Activated T-helper 9 cell treated with anti-CD3 and anti-CD28 coated beads, Interleukin-2, amount 50 U/mL, for 16 hours (primary cell): ENCODE data around the gene RFTN1.

Experiments used
- DNase-seq: peaks from one replicate; pipeline ENCODE4 v3.0.0-alpha.2; 2020; ENCODE audit warnings: low read depth

RFTN1 gene, protein sequence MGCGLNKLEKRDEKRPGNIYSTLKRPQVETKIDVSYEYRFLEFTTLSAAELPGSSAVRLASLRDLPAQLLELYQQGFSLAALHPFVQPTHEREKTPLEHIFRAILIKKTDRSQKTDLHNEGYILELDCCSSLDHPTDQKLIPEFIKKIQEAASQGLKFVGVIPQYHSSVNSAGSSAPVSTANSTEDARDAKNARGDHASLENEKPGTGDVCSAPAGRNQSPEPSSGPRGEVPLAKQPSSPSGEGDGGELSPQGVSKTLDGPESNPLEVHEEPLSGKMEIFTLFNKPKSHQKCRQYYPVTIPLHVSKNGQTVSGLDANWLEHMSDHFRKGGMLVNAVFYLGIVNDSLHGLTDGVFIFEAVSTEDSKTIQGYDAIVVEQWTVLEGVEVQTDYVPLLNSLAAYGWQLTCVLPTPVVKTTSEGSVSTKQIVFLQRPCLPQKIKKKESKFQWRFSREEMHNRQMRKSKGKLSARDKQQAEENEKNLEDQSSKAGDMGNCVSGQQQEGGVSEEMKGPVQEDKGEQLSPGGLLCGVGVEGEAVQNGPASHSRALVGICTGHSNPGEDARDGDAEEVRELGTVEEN

GRCh38 chr3:16513141-16514020 lies at the start of gene RFTN1:
Gene RFTN1 (minus strand): TSS chr3:16513699. CDS start chr3:16493869, 19,830 bp downstream.
- DNase-seq = peak; percentile 24

DNA sequence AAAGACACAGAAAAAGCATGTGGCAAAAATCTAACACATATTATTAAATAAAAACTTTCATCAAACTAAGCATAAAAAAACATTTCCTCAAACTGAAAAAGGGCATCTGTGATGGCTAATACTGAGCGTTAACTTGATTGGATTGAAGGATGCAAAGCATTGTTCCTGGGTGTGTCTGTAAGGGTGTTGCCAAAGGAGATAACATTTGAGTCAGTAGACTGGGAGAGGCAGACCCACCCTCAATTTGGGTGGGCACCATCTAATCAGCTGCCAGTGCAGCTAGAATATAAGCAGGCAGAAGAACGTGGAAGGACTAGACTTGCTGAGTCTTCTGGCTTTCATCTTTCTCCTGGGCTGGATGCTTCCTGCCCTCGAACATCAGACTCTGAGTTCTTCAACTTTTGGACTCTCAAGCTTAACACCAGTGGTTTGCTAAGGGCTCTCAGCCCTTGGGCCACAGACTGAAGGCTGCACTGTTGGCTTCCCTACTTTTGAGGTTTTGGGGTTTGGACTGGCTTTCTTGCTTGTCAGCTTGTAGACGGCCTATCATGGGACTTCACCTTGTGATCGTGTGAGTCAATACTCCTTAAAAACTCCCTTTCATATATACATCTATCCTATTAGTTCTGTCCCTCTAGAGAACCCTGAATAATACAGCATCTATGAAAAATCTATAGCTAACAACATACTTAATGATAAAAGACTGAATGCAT lies 46.3 kb upstream of the RFTN1 start:
- no peak for DNase-seq

DNA sequence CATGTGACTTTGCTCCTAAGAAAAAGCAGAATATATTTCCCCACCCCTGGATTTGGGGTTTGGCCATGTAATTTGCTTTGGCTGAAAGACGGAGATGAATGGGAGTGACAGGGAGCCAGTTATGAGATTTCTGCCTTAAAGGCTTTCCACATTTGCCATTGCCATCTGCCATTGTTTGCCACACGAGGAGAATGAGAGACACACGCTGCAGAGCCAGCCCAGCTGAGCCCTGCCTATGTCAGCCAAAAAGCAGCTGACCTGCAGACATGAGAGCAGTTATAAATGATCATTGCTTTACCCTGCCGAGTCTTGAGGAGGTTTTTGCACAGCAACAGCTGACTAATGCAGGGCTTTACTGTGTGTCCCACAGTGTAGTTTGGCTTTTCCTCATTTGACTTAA lies 40.6 kb upstream of the RFTN1 start:
- DNase-seq = no peak

DNA sequence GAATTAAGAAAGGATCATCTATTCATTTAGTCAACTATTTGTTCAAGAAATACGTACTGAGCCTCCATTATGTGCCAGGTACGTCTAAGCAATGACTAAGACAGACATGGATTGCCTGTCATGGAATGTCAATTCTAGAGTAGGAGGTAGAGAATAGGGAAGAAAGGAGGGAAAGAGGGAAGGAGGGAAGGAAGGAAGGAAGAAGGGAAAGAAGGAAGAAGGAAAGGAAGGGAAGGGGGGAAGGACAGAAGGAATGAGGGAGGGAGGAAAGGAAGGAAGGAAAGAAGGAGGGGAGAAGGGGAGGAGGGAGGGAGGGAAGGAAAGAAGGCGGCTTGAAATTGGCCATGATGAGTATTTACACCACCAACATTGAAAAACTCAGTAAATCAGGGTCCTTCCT lies 39.3 kb upstream of the RFTN1 start:
- DNase-seq = no peak

- DNase-seq = no peak
Measured at GRCh38 chr3:16551342-16551976, 38.0 kb upstream of the RFTN1 start.

DNA sequence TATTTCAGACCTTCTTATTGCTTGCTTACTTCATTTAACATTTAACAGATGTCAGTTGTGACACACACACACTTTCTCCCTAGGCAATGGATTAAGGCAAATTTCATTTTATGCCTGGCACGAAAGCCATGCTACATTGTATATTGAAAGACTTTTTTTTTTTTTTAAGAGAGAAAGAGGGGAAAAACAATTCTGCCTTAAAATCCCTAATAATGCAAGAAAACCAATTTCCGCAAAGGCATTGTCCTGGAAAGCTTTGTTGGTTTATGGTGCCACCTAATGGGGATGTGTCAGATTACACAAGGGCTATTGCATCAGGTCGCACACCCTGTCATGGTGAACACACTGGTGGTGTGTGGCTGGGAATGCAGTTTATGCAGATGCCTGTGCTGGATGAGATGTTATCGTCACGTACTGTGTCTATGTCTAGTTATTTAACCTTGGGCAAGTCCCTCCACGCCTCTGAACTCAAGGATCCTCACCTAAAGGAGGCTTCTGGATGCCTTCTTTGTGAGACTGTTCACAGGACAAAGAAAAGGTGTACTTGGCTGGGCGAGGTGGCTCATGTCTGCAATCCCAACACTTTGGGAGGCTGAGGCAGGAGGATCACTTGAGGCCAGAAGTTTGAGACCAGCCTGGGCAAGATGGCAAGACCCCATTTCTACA lies 37.3 kb upstream of the RFTN1 start:
- DNase-seq = peak; percentile 53

DNA sequence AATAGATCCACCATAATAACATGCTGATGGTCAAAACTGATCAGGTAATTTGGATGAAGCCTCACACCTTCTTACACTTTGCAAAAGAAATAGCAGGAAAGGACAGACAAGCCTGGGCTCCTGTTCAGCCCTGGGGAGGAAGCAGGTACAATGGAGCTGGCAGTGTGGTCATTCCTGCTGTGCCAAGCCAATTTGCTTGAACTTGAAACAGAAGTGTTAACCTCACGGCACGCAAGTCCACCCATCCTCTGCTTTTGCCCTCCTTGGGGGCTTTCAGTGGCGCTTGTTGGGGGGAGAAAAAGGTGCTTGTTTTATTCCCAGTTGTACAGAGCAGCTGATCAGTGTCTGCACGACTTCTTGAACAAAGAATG lies 36.8 kb upstream of the RFTN1 start:
- DNase-seq = no peak

DNA sequence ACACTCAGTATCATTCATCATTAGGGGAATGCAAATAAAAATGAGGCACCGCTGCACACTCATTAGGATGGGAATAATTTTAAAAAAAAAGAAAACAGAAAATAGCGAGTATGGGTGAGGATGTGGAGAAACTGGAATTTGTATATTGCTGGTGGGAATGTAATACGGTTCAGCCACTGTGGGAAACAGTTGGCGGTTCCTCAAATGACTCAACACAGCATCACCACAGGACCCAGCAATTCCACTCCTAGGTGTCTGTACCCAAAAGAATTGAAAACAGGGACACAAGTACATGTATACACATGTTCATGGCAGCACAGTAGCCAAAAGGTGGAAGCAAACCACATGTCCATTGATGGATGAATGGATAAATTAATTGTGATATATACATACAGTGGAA lies 35.2 kb upstream of the RFTN1 start:
- DNase-seq = no peak

DNA sequence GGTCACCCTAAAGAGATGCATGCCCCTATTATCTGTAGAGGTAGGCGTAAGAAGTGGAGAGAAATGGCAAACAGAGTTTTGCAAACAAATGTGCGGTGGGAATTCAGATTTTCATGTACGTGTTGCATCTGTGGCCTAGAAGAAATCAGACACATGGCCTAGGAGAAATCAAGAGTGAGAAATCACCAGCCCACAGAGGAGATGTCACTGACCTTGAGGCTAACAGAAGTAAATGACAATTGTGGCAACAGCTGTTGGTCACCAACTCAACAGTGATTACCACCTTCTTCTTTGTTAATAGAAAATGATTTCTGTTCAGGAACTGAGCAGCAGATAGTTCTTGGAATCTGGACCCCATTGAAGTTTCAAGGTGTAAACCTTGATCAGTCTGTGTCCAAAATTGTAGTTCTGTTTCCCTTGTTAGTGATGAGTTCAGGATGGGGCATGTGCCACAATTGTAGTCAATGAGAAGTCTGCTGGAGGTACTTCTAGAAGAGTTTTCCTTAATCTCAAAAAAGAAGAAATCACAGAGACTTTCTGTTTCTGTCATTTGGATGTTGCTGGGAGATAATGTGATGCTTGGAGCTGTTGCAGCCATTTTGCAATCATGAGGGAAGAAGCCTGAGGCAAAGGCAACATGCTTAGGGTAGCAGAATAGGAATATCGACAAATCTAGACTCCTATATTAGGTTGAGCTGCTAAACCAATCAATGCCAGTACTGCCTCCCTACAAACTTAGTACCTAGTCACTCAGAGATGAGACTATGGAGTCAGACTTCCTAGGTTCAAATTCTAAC lies 34.3 kb upstream of the RFTN1 start:
- no peak for DNase-seq

- DNase-seq = no peak
Measured at GRCh38 chr3:16546186-16547010, 32.9 kb upstream of the RFTN1 start.

GRCh38 chr3:16545413-16546185 lies 32.1 kb upstream of the RFTN1 start:
- DNase-seq = no peak

GRCh38 chr3:16543242-16543864 lies 29.9 kb upstream of the RFTN1 start:
- no peak for DNase-seq

DNA sequence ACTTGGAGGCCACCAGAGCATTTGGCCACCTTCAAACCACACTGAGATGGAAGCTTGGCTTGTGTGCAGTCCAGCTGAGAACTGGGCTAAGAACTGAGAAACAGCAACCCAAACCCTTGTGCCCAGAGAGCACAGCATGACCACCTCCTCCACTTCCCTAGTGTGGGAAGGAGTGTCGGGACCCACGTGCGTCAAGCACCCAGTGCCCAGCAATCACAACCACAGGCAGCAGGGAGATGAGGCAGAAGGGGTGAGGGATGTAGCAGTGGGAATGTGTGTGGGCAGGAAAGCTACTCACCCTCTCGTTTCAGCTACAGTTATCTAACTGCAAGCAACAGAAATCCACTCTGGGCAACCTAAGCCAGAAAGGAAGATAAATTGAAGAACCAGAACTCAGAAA lies 25.0 kb upstream of the RFTN1 start:
- no peak for DNase-seq

DNA sequence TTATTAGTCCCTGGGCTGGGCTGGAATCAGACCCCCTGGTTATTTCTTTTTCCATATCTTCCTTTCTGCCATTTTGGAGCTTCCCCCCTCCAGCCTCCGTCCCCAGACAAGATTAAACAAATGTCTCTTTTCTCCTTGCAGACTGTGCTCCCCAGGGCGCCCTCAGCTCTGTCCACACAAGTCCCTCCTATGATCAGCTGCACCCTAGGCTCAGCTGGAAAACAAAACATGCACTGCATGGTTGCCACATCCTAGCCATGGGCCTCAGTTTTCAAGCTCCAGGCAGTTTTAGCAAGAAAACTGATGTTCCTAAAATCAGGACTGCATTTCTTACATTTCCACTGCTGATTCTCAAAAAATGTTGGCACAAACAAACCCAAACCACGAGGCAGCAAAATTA lies 23.5 kb upstream of the RFTN1 start:
- DNase-seq = no peak

DNA sequence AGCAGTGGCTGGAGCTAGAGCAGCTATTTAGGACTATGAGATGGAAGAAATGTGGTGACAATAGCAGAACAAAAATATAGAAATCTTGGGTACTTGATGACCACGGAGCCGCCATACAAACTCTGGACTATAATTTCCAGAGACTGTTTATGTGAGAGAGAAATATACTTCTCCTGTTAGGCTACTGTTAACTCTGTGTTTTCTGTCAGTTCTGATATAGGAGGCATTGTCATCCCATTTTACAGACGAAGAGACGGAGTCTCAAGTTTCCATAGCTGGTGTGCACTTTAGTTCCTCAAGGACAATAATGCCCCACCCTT lies 22.8 kb upstream of the RFTN1 start:
- no peak for DNase-seq

DNA sequence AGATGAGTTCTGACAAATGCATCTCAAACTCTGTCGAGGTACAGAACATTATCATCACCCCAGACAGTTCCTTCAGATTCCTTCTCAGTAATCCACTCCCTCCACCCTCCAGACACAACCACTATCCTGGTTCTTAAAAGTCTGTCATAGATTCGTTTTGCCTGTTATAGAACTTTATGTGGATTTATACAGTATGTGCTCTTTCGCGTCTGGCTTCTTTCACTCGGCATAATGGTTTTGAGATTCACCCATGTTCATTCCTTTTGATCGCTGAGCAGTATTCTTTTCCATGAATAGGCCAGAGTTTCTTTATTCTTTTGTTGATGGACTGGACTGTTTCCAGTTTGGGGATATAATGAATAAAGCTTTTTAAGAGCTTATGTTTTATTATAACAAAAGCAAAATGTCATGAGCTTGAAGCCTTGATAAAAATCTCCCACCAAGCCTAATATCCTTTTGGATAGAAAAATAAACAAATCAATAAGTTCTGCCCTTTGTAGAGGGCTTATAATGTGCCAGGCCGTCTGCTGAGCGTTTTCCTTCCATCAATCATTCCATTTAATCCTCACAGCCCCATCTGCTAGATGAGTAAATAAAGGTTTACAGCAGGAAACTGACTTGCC lies 21.3 kb upstream of the RFTN1 start:
- no peak for DNase-seq

DNA sequence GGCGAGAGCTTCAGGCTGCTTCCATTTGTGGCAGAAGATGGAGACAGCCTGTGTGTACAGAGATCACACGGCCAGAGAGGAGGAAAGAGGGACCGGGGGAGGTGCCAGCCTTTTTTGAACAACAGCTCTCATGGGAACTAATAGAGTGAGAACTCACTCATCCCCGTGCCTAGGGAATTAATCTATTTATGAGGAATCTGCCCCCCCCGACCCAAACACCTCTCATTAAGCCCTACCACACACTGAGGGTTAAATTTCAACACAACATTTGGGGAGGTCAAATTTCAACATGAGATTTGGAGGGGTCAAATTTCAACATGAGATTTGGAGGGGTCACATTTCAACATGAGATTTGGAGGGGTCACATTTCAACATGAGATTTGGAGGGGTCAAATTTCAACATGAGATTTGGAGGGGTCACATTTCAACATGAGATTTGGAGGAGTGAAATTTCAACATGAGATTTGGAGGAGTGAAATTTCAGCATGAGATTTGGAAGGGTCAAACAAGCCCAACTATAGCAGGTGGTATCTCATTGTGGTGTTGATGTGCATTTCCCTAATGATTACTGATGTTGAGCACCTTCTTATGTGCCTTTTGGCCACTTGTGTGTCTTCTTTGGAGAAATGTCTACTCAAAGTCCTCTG lies 20.6 kb upstream of the RFTN1 start:
- DNase-seq = no peak
